ENCODE data around the gene COX14.

Gene COX14

DNA sequence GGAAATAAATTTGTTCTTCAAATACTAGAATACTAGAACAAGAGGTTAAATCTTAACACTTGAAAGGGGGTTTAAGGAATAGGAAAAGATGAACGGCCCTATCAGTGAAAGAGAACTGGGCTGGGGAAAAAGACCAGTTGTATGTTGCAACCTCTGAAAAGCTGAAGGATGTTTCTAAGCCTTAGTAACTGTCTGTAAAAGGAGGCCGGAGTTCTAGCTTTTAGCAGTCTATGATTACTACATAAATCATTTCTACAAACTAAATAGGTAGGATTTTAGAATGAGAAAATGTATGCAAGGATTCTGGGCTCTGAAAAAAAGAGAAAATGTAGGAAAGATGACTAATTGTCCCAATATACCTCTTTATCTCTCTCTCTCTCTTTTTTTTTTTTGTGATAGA, 50.2 kb downstream of the COX14 start:
- DNase-seq = peak in 2 of 4 experiments; percentile 10 to 34

DNA sequence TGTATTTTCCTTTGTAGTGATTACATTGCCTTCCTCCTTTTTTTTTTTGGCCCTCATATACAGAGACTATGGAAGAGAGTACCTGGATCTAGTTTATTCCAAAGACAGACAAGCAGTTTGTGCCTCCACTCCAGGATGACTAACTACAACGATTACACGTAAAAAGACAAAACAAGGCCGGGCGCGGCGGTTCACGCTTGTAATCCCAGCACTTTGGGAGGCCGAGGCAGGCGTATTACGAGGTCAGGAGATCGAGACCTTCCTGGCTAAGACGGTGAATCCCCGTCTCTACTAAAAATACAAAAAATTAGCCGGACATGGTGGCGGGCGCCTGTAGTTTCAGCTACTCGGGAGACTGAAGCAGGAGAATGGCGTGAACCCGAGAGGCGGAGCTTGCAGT, 52.9 kb downstream of the COX14 start:
- no peak for DNase-seq

DNA sequence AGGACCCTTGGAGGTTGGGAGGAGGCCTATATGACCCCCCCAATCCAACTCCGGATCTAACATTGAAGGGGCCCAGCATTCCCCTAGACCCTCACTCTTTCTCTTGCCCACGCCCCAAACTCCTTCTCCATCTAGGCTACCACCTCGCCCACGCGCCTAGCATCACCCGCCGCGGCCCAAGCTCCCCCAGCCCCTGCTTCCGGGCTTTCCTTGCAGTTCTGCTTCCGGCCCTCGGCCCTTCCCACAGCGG, 54.7 kb downstream of the COX14 start:
- DNase-seq = peak; percentile 68 to 85 (median 78)

DNA sequence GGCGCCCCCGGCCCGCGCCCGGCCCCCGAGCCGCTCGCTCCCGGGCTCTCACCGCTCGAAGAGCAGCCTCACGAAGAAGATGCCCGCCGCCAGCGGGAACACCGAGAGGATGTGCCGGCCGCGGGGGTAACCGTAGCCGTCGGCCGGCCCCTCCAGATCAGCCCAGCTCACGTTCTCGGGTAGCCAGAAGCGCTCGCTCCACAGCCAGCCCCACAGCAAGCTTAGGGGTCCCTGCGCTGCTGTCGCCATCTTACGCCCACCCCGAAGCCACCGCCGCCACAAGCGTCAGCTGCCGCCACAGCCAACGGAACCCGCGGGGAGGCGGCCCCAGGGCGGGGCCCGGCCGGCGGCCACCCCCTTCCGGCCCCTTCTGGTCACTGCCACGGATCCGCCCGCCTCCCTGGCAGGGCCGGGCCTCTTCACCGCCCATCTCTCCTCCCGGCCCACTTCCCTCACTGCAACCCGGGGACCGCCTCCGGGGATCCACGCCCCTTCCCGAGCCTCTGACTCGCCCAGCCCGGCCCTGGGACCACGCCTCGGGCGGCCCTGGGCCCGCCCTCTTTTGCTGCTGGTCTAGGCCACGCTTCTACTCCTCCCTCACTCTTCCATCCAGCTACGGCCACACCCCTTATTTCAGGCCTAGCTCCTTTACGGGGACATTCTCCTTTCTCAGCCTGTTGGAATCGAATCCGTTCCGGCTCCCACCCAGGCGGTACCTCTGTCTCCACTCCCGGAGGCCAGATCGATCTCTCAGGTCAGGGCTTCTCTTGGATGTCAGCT, 55.2 kb downstream of the COX14 start, which contains the start of gene CERS5:
Gene CERS5 (minus strand): TSS at position 321 of the 780 bp plus-strand sequence. CDS start 72 bp downstream, at position 249.
- peak; percentile 99 for DNase-seq

Data from suppressor macrophage (primary cell).